GM12873 (cell line): ENCODE data around the gene CD109.
A peak's percentile ranks its signal among the peaks of the same experiment; 100 is the strongest.

Experiments
- CTCF ChIP-seq: IDR thresholded peaks from 2 replicates; pipeline ENCODE4 v1.5.1; 2012; ENCODE audit warnings: low read depth, mild to moderate bottlenecking, moderate library complexity, low read length, control low read depth; ENCODE audit not compliant: insufficient read depth; ENCODE audit errors: missing control alignments

CD109 gene

GRCh38 chr6:73724389-73724788 lies 28.4 kb downstream of the CD109 start:
- TF ChIP-seq CTCF = no peak

- no peak for TF ChIP-seq CTCF
Observed at GRCh38 chr6:73727114-73727513, 31.1 kb downstream of the CD109 start.

DNA sequence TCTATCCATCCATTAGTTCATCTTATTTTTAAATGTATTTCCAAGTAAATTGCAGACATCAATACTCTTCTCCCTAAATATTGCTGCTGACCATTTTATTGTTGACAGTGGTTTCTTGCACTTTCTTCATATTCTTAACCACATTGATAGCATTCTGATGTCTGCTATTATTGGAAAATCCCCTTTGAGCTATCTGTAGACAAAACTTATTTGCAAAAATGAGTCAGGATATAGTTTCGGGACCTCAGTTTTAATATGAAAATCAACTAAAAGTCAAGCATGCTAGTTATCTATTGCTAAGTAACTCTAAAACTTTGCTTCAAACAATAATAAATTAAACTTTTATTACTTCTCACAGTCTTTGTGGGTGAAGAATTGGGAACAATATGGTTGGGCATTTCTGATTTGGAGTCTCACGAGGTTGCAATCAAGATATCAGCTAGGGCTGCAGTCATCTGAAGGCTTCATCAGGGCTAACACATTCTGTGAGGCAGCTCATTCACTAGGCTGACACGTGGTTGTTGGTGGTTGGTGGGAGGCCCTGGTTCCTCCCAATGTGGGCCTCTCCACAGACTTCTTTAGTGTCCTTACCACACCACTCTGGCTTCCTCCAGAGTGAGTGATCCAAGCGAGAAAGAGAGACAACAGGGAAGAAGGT lies 32.7 kb downstream of the CD109 start:
- no peak for TF ChIP-seq CTCF

DNA sequence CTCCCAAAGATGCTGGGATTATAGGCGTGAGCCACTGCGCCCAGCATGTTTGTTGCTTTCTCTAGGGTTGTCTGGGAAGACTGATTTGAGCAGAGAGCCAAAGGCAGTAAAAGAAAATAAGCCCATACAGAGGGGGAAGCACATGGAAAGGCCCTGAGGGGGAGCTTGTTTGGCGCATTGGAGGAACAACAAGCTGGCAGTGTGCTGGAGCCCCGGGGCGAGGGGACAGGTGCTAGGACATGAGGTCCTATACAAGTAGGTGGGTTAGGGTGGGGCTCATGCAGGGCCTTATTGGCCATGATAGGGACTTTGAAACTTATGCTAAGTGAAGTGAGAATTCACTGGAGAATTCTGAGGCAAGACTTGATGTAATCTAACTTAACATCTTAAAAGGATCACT lies 35.3 kb downstream of the CD109 start:
- no peak for TF ChIP-seq CTCF

GRCh38 chr6:73732845-73733675 lies 37.1 kb downstream of the CD109 start:
- TF ChIP-seq CTCF = peak; percentile 96

GRCh38 chr6:73733791-73734190 lies 37.8 kb downstream of the CD109 start:
- no peak for TF ChIP-seq CTCF

DNA sequence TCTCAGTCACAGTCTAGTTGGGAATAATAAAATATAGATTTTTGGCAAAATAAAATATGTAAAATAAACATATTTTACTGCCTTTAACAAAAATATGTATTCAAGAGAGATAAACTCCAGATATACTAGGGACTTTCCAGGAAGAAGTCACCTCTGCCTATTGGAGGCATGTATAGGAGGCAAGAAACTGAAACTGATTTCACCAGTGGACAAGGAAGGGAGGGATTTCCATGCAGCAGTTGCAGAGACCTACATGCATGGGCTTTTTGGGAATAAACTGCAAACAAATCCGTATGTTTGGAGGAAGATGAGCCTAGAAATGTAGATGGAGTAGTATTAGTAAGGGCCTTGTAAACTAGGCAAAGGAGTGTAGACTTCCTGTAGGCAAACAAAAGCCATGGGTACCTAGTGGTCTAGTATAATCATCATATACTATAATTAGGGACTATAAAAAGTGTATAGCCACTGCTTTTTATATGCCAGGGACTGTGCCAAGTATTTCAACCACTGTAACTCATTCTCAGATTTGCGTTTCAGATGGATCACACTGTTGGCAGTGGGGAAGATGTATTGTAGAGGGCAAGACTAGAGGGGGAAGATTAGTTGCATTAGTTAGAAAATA lies 38.9 kb downstream of the CD109 start:
- TF ChIP-seq CTCF = no peak
